ENCODE results near the gene ILDR2.

The ILDR2 gene

DNA sequence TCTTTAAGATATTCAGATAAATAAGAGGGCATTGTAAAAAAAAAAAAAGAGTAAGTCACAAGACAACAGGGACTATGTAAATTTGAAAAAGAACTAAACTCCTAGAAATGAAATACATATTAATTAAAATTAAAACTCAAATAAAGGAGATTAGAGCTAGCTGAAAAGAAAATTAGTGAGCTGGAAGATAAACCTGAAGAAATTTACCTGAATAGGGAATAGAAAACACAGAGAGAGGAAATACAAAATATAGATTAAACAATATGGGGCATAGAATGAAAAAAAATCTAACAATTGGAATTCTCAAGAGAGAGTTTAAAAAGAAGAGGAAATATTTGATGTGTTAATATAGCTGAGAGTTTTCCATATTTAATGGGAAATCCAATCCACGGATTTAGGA is 63.7 kb downstream of the ILDR2 start:
- TF ChIP-seq, protein P1, sequence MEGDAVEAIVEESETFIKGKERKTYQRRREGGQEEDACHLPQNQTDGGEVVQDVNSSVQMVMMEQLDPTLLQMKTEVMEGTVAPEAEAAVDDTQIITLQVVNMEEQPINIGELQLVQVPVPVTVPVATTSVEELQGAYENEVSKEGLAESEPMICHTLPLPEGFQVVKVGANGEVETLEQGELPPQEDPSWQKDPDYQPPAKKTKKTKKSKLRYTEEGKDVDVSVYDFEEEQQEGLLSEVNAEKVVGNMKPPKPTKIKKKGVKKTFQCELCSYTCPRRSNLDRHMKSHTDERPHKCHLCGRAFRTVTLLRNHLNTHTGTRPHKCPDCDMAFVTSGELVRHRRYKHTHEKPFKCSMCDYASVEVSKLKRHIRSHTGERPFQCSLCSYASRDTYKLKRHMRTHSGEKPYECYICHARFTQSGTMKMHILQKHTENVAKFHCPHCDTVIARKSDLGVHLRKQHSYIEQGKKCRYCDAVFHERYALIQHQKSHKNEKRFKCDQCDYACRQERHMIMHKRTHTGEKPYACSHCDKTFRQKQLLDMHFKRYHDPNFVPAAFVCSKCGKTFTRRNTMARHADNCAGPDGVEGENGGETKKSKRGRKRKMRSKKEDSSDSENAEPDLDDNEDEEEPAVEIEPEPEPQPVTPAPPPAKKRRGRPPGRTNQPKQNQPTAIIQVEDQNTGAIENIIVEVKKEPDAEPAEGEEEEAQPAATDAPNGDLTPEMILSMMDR (IDR thresholded peaks at IDR 0.05; ENCODE audit: low read depth, low read length, missing control alignments) = no peak
- H3K4me3 ChIP-seq (replicated peaks; ENCODE audit: low read depth, low read length) = no peak overlapping the region
- DNase-seq (ENCODE audit: extremely low read depth, low read depth) = no peak

DNA sequence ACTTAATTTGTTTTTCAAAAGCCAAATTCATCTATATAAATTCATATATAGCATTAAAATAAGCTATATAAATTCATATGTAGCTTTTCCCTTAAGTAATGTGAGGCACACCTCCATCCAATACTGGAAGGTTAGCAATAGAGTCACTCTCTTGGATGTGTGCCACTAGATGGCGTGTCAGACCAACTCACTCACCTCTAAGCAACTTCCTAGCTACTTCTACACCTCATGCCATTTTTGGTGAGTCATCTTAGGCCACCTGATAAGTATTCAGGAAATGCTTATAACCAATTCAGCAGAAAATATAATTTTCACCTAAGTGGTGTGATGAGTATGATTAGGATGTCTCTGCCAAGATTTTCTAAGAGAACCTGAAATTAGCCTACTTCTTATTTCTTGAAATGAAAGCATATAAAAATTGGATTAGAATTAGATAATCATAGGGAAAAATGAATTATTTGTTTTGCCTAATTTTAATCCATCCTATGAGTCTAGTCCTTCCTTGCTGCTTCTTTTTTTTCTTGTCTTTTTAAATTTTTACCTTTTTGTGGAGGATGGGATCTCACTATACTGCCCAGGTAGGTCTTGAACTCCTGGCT is 64.8 kb downstream of the ILDR2 start:
- TF ChIP-seq, protein P1 (IDR thresholded peaks at IDR 0.05; ENCODE audit: low read depth, low read length, missing control alignments) = peak; percentile 64
- no peak overlapping the region for H3K4me3 ChIP-seq (replicated peaks; ENCODE audit: low read depth, low read length)
- DNase-seq (ENCODE audit: extremely low read depth, low read depth) = peak; percentile 67

DNA sequence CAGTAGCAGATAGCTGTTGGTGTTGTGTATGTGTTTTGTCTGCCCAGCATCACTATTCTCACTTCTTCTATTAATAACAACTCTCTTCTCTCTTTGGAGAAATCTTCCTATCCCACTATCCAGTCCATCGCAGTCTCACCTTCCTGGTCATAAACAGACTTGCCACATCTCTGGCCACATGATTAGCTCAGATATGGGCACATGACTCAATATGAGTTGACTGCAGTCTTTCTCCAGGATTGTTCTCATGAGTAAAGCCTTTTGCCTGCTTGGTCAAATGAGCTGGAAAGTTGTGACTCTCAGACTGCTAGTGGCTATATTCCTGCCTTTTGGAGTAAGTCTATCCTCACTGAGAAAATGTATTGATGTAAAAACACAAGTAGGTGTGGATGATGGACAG is 66.4 kb downstream of the ILDR2 start:
- DNase-seq (ENCODE audit: extremely low read depth, low read depth) = no peak
- TF ChIP-seq, protein P1 (IDR thresholded peaks at IDR 0.05; ENCODE audit: low read depth, low read length, missing control alignments) = no peak
- H3K4me3 ChIP-seq (replicated peaks; ENCODE audit: low read depth, low read length) = no peak overlapping the region

DNA sequence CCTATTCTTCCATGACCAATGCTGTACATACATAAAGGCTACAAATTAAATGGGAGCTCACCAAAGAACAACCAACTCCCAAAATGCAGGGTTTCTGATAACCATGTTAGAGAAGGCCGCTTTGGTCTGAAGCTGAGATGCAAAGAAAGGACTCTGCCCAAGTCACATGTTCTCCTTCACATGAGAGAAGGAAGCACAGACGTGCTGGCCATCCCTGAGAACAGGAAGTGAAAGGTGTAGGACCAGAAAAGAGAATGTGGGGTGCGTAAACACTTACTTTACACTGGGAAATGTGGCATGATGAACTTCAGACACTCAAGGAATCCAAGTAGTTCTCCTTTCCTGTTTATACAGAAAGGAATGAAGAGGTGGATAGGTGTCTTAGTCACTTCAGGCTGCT is 67.6 kb downstream of the ILDR2 start:
- no peak for DNase-seq (ENCODE audit: extremely low read depth, low read depth)
- TF ChIP-seq, protein P1 (IDR thresholded peaks at IDR 0.05; ENCODE audit: low read depth, low read length, missing control alignments) = no peak
- no peak overlapping the region for H3K4me3 ChIP-seq (replicated peaks; ENCODE audit: low read depth, low read length)

DNA sequence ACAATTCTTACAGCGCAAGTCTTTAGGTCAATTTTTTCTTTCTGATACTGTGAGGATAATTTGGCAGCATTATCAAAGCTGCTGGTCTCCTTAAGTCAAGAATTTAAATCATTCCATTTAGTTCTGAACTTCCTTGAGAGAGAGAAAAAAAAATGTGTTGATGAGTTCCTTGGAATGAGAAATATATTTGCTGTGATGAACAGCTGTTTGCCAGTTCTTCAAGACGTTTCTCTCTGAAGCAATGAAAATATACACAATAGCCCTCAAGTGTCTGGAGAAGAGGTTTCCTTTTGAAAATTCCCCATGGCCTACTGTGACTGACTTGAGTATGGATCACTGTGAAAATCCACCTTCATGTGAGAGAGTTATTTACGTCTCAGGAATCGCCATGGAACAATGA is 68.3 kb downstream of the ILDR2 start:
- DNase-seq (ENCODE audit: extremely low read depth, low read depth) = no peak
- TF ChIP-seq, protein P1 (IDR thresholded peaks at IDR 0.05; ENCODE audit: low read depth, low read length, missing control alignments) = no peak
- H3K4me3 ChIP-seq (replicated peaks; ENCODE audit: low read depth, low read length) = no peak overlapping the region

DNA sequence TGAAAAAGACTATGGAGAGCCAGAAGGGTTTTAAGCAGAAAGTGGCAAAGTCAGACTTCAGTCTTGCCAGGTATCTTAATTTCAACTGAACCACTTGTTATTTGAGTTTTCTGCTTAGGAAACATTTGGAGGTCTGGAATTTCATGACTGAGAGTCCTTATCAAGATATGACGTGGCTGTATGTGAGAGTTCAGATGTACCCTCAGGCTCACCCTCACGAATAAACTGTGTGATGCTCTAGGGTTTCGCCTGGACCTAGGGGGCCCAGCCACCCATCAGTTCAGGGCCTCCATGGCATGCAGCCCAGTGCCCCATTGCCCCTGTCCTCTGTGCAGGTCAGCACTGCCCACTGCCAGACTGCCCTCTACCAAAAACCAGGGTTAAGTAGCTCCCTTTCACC is 68.7 kb downstream of the ILDR2 start:
- TF ChIP-seq, protein P1 (IDR thresholded peaks at IDR 0.05; ENCODE audit: low read depth, low read length, missing control alignments) = no peak
- no peak overlapping the region for H3K4me3 ChIP-seq (replicated peaks; ENCODE audit: low read depth, low read length)
- no peak for DNase-seq (ENCODE audit: extremely low read depth, low read depth)

DNA sequence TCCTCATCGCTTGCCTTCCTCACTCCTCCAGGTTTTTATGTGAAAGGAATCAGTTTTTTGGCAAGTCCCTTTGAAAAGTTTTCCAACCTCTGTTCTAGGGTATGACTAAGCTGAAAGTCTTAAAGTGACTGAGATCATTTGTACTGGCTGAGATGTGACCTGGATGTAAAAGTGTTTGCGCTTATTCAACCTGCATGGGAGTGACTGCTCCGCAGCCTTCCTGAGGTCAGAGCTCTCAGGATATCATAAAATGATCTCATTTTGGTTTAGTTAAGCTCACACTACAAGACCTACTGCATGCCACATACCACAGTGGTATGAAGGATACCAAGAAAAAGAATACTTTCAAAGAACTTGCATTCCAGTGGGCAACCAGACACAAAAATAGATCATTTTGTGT is 69.4 kb downstream of the ILDR2 start:
- DNase-seq (ENCODE audit: extremely low read depth, low read depth) = no peak
- TF ChIP-seq, protein P1 (IDR thresholded peaks at IDR 0.05; ENCODE audit: low read depth, low read length, missing control alignments) = no peak
- H3K4me3 ChIP-seq (replicated peaks; ENCODE audit: low read depth, low read length) = no peak overlapping the region

Measured in HFF-Myc (cell line).